DND-41 (cell line): ENCODE data around the gene CCDC192.

Experiments
- ATAC-seq: fragments of 200-7000 bp; cut with Tn5 transposase; 3 replicates; pipeline ENCODE4 v1.9.1; 2021; ENCODE audit warnings: low read depth; ENCODE audit not compliant: insufficient read depth
- DNase-seq: peaks from one replicate; pipeline ENCODE4 v3.0.0-alpha.2; 2020
- H2AFZ ChIP-seq: 2 replicates; pipeline ENCODE4 v1.6.0; 2012; ENCODE audit warnings: low read depth, low read length
- H3K27ac ChIP-seq: 2 replicates; pipeline ENCODE4 v1.5.1; 2012; ENCODE audit warnings: low read length, inconsistent platforms
- H3K27me3 ChIP-seq: fragments of 200-600 bp; sonication (generic); 2 replicates; pipeline ENCODE4 v1.6.0; 2012; ENCODE audit warnings: low read length, mild to moderate bottlenecking, inconsistent platforms; ENCODE audit not compliant: insufficient read depth, poor library complexity
- H3K36me3 ChIP-seq: 2 replicates; pipeline ENCODE4 v1.5.1; 2012; ENCODE audit warnings: low read length, inconsistent platforms; ENCODE audit not compliant: insufficient read depth
- H3K4me1 ChIP-seq: 2 replicates; pipeline ENCODE4 v1.5.1; 2012; ENCODE audit warnings: mild to moderate bottlenecking, low read length; ENCODE audit not compliant: insufficient read depth
- H3K4me2 ChIP-seq: 2 replicates; pipeline ENCODE4 v1.6.0; 2012; ENCODE audit warnings: mild to moderate bottlenecking, moderate library complexity, low read length, inconsistent platforms; ENCODE audit not compliant: insufficient read depth
- H3K4me3 ChIP-seq, 2 experiments: fragments of 200-600 bp in 1 of 2; shearing (Covaris generic) in 1 of 2; 2 replicates each; pipeline ENCODE4 v1.5.1; 2012 to 2016; ENCODE audit warnings: inconsistent platforms in 2 of 2, low read length in 2 of 2, mild to moderate bottlenecking in 2 of 2, low read depth in 1 of 2, moderate library complexity in 1 of 2
- H3K79me2 ChIP-seq: 2 replicates; pipeline ENCODE4 v1.6.0; 2012; ENCODE audit warnings: low read length, inconsistent platforms; ENCODE audit not compliant: insufficient read depth
- H3K9ac ChIP-seq: 2 replicates; pipeline ENCODE4 v1.6.0; 2012; ENCODE audit warnings: low read depth, mild to moderate bottlenecking, inconsistent platforms, low read length, moderate library complexity
- H3K9me3 ChIP-seq: 2 replicates; pipeline ENCODE4 v1.5.1; 2012; ENCODE audit warnings: low read length, moderate library complexity, mild to moderate bottlenecking, inconsistent platforms; ENCODE audit not compliant: insufficient read depth, severe bottlenecking
- H4K20me1 ChIP-seq: 2 replicates; pipeline ENCODE4 v1.6.0; 2012; ENCODE audit warnings: low read length; ENCODE audit not compliant: insufficient read depth
- CTCF ChIP-seq: IDR thresholded peaks from 2 replicates; pipeline ENCODE4 v1.5.1; 2012; ENCODE audit warnings: borderline replicate concordance, low read length, moderate library complexity, mild to moderate bottlenecking; ENCODE audit not compliant: poor library complexity, severe bottlenecking; ENCODE audit errors: extremely low read depth
- EZH2 ChIP-seq: IDR thresholded peaks from 3 replicates; pipeline ENCODE4 v1.6.1; 2012; ENCODE audit warnings: borderline replicate concordance, low read depth, mild to moderate bottlenecking, moderate library complexity, low read length, inconsistent platforms; ENCODE audit not compliant: severe bottlenecking

Gene CCDC192

GRCh38 chr5:127947941-127948340 lies 244.8 kb downstream of the CCDC192 start:
- no peak for DNase-seq
- TF ChIP-seq CTCF (no peak), EZH2 (no peak)
- H3K9me3 ChIP-seq = no peaks in the 10 kb centered on the region
- ATAC-seq = no peak
- no peaks in the 10 kb centered on the region for H3K4me1 ChIP-seq
- H3K4me2 ChIP-seq = no peak overlapping the region
- no peak overlapping the region for H2AFZ ChIP-seq
- no peaks in the 10 kb centered on the region for H4K20me1 ChIP-seq
- H3K79me2 ChIP-seq = no peaks in the 10 kb centered on the region
- H3K4me3 ChIP-seq = no peak overlapping the region
- H3K27ac ChIP-seq = no peak overlapping the region
- H3K9ac ChIP-seq = no peak overlapping the region
- H3K36me3 ChIP-seq = no peaks in the 10 kb centered on the region
- H3K27me3 ChIP-seq = no peaks in the 10 kb centered on the region

DNA sequence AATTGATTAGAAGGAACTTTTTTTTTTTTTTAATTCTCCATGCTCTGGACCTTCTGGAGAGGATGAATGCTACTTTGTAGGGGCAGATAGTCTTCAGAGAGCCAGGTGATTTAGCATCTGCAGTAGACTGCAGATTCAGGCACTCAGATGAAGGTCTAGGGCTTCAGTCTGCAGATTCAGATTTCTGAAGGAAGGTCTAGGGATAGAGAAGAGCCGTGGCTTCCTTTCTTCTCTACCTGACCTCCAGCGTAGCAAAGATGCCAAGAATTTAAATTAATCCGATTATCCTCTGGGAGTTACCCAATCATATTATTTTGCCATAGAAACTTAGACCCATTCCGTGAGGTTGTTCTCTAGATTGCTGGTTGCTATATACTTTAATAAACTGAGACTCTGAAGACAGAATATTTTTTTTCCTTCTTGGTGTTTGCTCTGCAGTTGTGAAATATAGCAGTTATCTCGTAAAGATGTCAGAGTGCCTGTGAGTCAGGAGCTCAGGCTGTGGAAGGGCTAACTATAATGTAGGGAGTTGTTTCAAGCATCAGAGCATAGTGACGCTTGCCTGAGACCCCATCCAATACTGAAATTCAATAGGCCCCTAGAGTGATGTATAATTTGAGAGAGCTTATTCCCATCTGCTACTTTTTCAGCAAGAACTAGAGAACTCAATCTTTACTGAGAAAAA lies 247.7 kb downstream of the CCDC192 start:
- H3K4me2 ChIP-seq = no peak overlapping the region
- no peaks in the 10 kb centered on the region for H3K36me3 ChIP-seq
- no peaks in the 10 kb centered on the region for H3K4me1 ChIP-seq
- H3K9me3 ChIP-seq = no peaks in the 10 kb centered on the region
- H3K4me3 ChIP-seq = no peak overlapping the region
- H3K79me2 ChIP-seq = no peaks in the 10 kb centered on the region
- DNase-seq = no peak
- no peaks in the 10 kb centered on the region for H4K20me1 ChIP-seq
- H3K27me3 ChIP-seq = no peaks in the 10 kb centered on the region
- H3K27ac ChIP-seq = no peak overlapping the region
- no peak overlapping the region for H3K9ac ChIP-seq
- no peak overlapping the region for H2AFZ ChIP-seq
- ATAC-seq = no peak
- TF ChIP-seq EZH2 (no peak), CTCF (no peak)

DNA sequence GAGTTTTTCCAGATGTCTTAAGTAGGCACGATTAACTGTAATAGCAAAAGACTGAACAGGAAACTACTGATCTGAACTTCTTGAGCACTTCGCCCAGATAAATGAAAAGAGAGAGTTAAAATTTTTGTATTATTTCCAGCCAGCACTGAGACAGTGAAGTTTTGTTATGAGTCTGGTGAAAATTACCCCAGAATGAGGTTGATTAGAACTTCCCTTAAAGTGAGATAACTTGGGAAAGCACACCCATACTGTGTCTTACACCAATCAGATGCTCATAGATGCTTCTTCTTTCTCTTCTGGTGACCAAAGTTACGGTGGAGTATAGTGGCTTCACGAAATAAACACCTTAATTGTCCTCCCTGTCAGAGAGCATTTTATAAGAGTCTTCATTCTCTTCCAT lies 248.6 kb downstream of the CCDC192 start:
- H3K4me1 ChIP-seq = no peaks in the 10 kb centered on the region
- H3K27me3 ChIP-seq = no peaks in the 10 kb centered on the region
- no peak overlapping the region for H2AFZ ChIP-seq
- no peak overlapping the region for H3K9ac ChIP-seq
- TF ChIP-seq EZH2 (no peak), CTCF (no peak)
- DNase-seq (no peak), ATAC-seq (no peak)
- H3K4me2 ChIP-seq = no peak overlapping the region
- no peaks in the 10 kb centered on the region for H4K20me1 ChIP-seq
- H3K36me3 ChIP-seq = no peaks in the 10 kb centered on the region
- no peaks in the 10 kb centered on the region for H3K79me2 ChIP-seq
- H3K27ac ChIP-seq = no peak overlapping the region
- no peak overlapping the region for H3K4me3 ChIP-seq
- H3K9me3 ChIP-seq = no peaks in the 10 kb centered on the region
